ENCODE data around the gene DTD2.

The DTD2 gene

GRCh38 chr14:31487886-31488285, 30.6 kb upstream of the DTD2 start, which contains the start of gene GPR33:
Gene GPR33, minus strand, starts transcription at chr14:31488039. Its CDS starts 4,074 bp downstream, at chr14:31483965.
- H3K4me3 ChIP-seq (ENCODE audit: low read depth, low read length) = no peak within 1 kb of the TSS
- no peak for TF ChIP-seq CTCF (IDR thresholded peaks at IDR 0.05; ENCODE audit: low read depth, low read length)
- no peak for TF ChIP-seq MYC (IDR thresholded peaks at IDR 0.05; ENCODE audit: low read depth, low read length)
- no peak for TF ChIP-seq MAX (IDR thresholded peaks at IDR 0.05; ENCODE audit: low read depth, low read length)
- TF ChIP-seq POLR2A (IDR thresholded peaks at IDR 0.05; ENCODE audit: extremely low read depth, insufficient read length) = no peak
- DNase-seq (ENCODE audit: low read depth) = no peak

GRCh38 chr14:31486764-31487163, 29.5 kb upstream of the DTD2 start:
- H3K4me3 ChIP-seq (ENCODE audit: low read depth, low read length) = no peak overlapping the region
- TF ChIP-seq CTCF (IDR thresholded peaks at IDR 0.05; ENCODE audit: low read depth, low read length) (no peak), MYC (IDR thresholded peaks at IDR 0.05; ENCODE audit: low read depth, low read length) (no peak), POLR2A (IDR thresholded peaks at IDR 0.05; ENCODE audit: extremely low read depth, insufficient read length) (no peak), MAX (IDR thresholded peaks at IDR 0.05; ENCODE audit: low read depth, low read length) (no peak)
- no peak for DNase-seq (ENCODE audit: low read depth)

- no peak for DNase-seq (ENCODE audit: low read depth)
- TF ChIP-seq CTCF (IDR thresholded peaks at IDR 0.05; ENCODE audit: low read depth, low read length) (no peak), MYC (IDR thresholded peaks at IDR 0.05; ENCODE audit: low read depth, low read length) (no peak)
- no peak overlapping the region for H3K4me3 ChIP-seq (ENCODE audit: low read depth, low read length)
Measured at GRCh38 chr14:31484754-31485153, 27.4 kb upstream of the DTD2 start.

- TF ChIP-seq MAX (IDR thresholded peaks at IDR 0.05; ENCODE audit: low read depth, low read length) (no peak), POLR2A (IDR thresholded peaks at IDR 0.05; ENCODE audit: extremely low read depth, insufficient read length) (no peak), CTCF (IDR thresholded peaks at IDR 0.05; ENCODE audit: low read depth, low read length) (no peak), MYC (IDR thresholded peaks at IDR 0.05; ENCODE audit: low read depth, low read length) (no peak)
- H3K4me3 ChIP-seq (ENCODE audit: low read depth, low read length) = no peak overlapping the region
- no peak for DNase-seq (ENCODE audit: low read depth)
Measured at GRCh38 chr14:31480156-31480555, 22.9 kb upstream of the DTD2 start.

GRCh38 chr14:31479027-31479426, 21.7 kb upstream of the DTD2 start:
- no peak for DNase-seq (ENCODE audit: low read depth)
- H3K4me3 ChIP-seq (ENCODE audit: low read depth, low read length) = no peak overlapping the region
- no peak for TF ChIP-seq POLR2A (IDR thresholded peaks at IDR 0.05; ENCODE audit: extremely low read depth, insufficient read length)
- TF ChIP-seq MAX (IDR thresholded peaks at IDR 0.05; ENCODE audit: low read depth, low read length) = no peak
- no peak for TF ChIP-seq CTCF (IDR thresholded peaks at IDR 0.05; ENCODE audit: low read depth, low read length)
- TF ChIP-seq MYC (IDR thresholded peaks at IDR 0.05; ENCODE audit: low read depth, low read length) = no peak

GRCh38 chr14:31477248-31477647, 19.9 kb upstream of the DTD2 start:
- no peak for TF ChIP-seq MYC (IDR thresholded peaks at IDR 0.05; ENCODE audit: low read depth, low read length)
- TF ChIP-seq POLR2A (IDR thresholded peaks at IDR 0.05; ENCODE audit: extremely low read depth, insufficient read length) = no peak
- TF ChIP-seq CTCF (IDR thresholded peaks at IDR 0.05; ENCODE audit: low read depth, low read length) = no peak
- TF ChIP-seq MAX (IDR thresholded peaks at IDR 0.05; ENCODE audit: low read depth, low read length) = no peak
- H3K4me3 ChIP-seq (ENCODE audit: low read depth, low read length) = no peak overlapping the region
- no peak for DNase-seq (ENCODE audit: low read depth)
